Left lung (tissue), 10 donors: ENCODE measurements around the gene TRAPPC1. TPM values are rescaled to one million over a fixed set of nuclear protein-coding genes. Genes with fewer than 3 reads are reported as not detected.
"Not testable (repeated sequence)": the region's sequence is repeated elsewhere in the genome, so short reads cannot be mapped to it uniquely, and the experiment has no call there.

Experiments used
- ATAC-seq: fragments of 200-7000 bp; cut with Tn5 transposase; one replicate; pipeline ENCODE4 v1.9.1; 2020; ENCODE audit warnings: moderate library complexity
- DNase-seq, 4 donors: peaks; one replicate each; pipeline ENCODE4 v3.0.0-alpha.2; 2013 to 2020
- H3K27ac ChIP-seq, 2 donors: fragments of 200-600 bp; sonication (generic) in 1 of 2; one replicate each; pipeline versions ENCODE4 v1.5.0 to v1.8.0; 2020 to 2021
- H3K27me3 ChIP-seq, 2 donors: fragments of 200-600 bp; sonication (generic) in 1 of 2; one replicate each; pipeline versions ENCODE4 v1.5.0 to v1.8.0; 2020 to 2021
- H3K36me3 ChIP-seq, 2 donors: fragments of 200-600 bp; sonication (generic) in 1 of 2; one replicate each; pipeline versions ENCODE4 v1.5.0 to v1.8.0; 2020 to 2021
- H3K4me1 ChIP-seq, 2 donors: fragments of 200-600 bp; one replicate each; pipeline ENCODE4 v1.8.0; 2021
- H3K4me3 ChIP-seq, 2 donors: fragments of 200-600 bp; sonication (generic) in 1 of 2; one replicate each; pipeline versions ENCODE4 v1.5.0 to v1.8.0; 2020 to 2021; ENCODE audit warnings: mild to moderate bottlenecking in 1 of 2
- H3K9me3 ChIP-seq, 2 donors: fragments of 200-600 bp; sonication (generic) in 1 of 2; one replicate each; pipeline versions ENCODE4 v1.5.0 to v1.8.0; 2020 to 2021
- CTCF ChIP-seq, 2 donors: fragments of 200-600 bp; sonication (generic) in 1 of 2; IDR thresholded peaks; one replicate each; pipeline versions ENCODE4 v1.5.0 to v1.8.0; 2021; ENCODE audit warnings: antibody characterized with exemption in 2 of 2
- intact Hi-C, 2 donors: fragments of 100-400 bp; cut with DNase I; formaldehyde crosslinking; loops; one replicate each; pipeline versions ENCODE4 v1.11.2 to v1.14.2; 2022
- polyA plus RNA-seq, 6 donors: library from polyadenylated mRNA; unstranded; fragments of 120-200 nt; gene quantifications; one replicate each; pipeline ENCODE4 v1.2.1, GENCODE V29; 2013; ENCODE audit not compliant: insufficient read length in 6 of 6
- total RNA-seq, 2 donors: library from RNA; stranded (reverse); fragmentation: NEBNext Ultra II Directional; extraction: Animal tissue kit (Norgen Biotek cat#: 25700); gene quantifications; one replicate each; pipeline ENCODE4 v1.2.1, GENCODE V29; 2021
- donor health status: DM: no; HTN: yes; CAD: no.
- donor health status: DM: no; HTN: no; CAD: no.

The TRAPPC1 gene
- total and polyA plus RNA-seq, 8 donors = 123 to 181 (median 140) TPM

GRCh38 chr17:7961421-7961820 lies 29.7 kb upstream of the TRAPPC1 start:
- TF ChIP-seq CTCF (IDR thresholded peaks at IDR 0.05) = no peak
- DNase-seq (no peak), ATAC-seq (no peak)
- Histone ChIP-seq H3K9me3 (no peaks in the 10 kb centered on the region), H3K4me1 (peaks cover under 1 to 17% of the 10 kb centered on the region in 2 donors), H3K27ac (no peak overlapping the region), H3K36me3 (no peaks in the 10 kb centered on the region), H3K27me3 (peaks cover 0 to 11% of the 10 kb centered on the region in 2 donors), H3K4me3 (no peak overlapping the region)
- intact Hi-C loops = no loop called here

GRCh38 chr17:7959503-7960253 lies 27.9 kb upstream of the TRAPPC1 start:
- Histone ChIP-seq H3K27ac (peak overlapping the region; percentile 70 to 72), H3K4me3 (no peak overlapping the region), H3K9me3 (no peaks in the 10 kb centered on the region), H3K4me1 (peaks cover 2 to 21% of the 10 kb centered on the region in 2 donors), H3K27me3 (peaks cover 0 to 11% of the 10 kb centered on the region in 2 donors), H3K36me3 (no peaks in the 10 kb centered on the region)
- no peak for TF ChIP-seq CTCF (IDR thresholded peaks at IDR 0.05)
- intact Hi-C loops = no loop called here
- ATAC-seq (peak; percentile 77), DNase-seq (peak in 1 of 4 donors; percentile 62)

GRCh38 chr17:7956228-7956965 lies 24.7 kb upstream of the TRAPPC1 start:
- H3K27me3 ChIP-seq = peaks cover 0 to 11% of the 10 kb centered on the region in 2 donors
- no peaks in the 10 kb centered on the region for H3K9me3 ChIP-seq
- H3K4me1 ChIP-seq = peaks cover 2 to 21% of the 10 kb centered on the region in 2 donors
- H3K27ac ChIP-seq = peak overlapping the region; percentile 29 to 64
- peak in 2 of 4 donors; percentile 59 to 68 for DNase-seq
- H3K36me3 ChIP-seq = no peaks in the 10 kb centered on the region
- intact Hi-C loops = no loop called here
- TF ChIP-seq CTCF (IDR thresholded peaks at IDR 0.05) = no peak
- no peak overlapping the region for H3K4me3 ChIP-seq
- peak; percentile 66 for ATAC-seq

GRCh38 chr17:7955414-7956227 lies 23.9 kb upstream of the TRAPPC1 start:
- H3K27ac ChIP-seq = peak overlapping the region; percentile 29 to 64
- H3K27me3 ChIP-seq = peaks cover 0 to 4% of the 10 kb centered on the region in 2 donors
- ATAC-seq = peak; percentile 30

GRCh38 chr17:7953266-7953665 lies 21.5 kb upstream of the TRAPPC1 start:
- intact Hi-C loops, H3K27me3 ChIP-seq, H3K4me1 ChIP-seq, DNase-seq, H3K27ac ChIP-seq, H3K9me3 ChIP-seq, ATAC-seq: not testable (repeated sequence)
- Histone ChIP-seq H3K4me3 (peak overlapping the region in 1 of 2 donors; percentile 13), H3K36me3 (peaks cover 0 to 21% of the 10 kb centered on the region in 2 donors)

More at GRCh38 chr17:7955414-7956227, 23.9 kb upstream of the TRAPPC1 start:
- intact Hi-C loops = no loop called here
- Histone ChIP-seq H3K9me3 (no peaks in the 10 kb centered on the region), H3K4me3 (no peak overlapping the region), H3K4me1 (peaks cover 2 to 19% of the 10 kb centered on the region in 2 donors), H3K36me3 (no peaks in the 10 kb centered on the region)
- no peak for DNase-seq
- no peak for TF ChIP-seq CTCF (IDR thresholded peaks at IDR 0.05)
